ENCODE results near the gene CCDC141. TPM values are rescaled to one million over a fixed set of nuclear protein-coding genes. Genes with fewer than 3 reads are reported as not detected.
A peak's percentile ranks its signal among the peaks of the same experiment; 100 is the strongest.

The CCDC141 gene
- total RNA-seq, 1 donor from 2014 or later, result 0.06 TPM

DNA sequence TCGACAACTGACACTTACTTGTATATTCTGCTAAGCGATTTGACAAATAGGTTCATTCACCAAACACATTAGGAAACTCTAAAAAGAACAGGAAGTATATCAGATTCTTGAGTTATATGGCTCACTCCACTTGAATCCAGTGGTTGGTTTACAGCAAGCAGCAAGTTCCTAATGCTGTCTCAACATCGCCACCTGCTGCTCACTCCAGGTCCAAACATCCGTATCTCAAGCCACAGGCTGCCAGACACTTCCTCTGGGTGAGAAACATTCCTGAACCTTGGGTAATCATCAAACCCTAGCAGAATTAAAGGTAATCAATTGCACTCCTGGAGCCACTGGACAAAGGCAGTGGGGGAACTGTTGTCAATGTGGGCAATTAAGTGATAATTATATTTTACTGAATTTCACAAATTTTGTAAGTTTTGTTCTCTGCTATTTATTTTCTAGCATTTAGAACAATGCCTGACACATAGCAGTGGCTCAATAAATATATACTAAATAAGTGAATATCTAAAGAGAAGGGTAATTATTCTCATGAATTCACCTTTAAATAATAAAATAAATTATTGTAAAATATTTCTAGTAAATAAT is 135.6 kb downstream of the CCDC141 start:
- peak; percentile 80 for DNase-seq (ENCODE audit: extremely low read depth, low read depth, low spot score)

DNA sequence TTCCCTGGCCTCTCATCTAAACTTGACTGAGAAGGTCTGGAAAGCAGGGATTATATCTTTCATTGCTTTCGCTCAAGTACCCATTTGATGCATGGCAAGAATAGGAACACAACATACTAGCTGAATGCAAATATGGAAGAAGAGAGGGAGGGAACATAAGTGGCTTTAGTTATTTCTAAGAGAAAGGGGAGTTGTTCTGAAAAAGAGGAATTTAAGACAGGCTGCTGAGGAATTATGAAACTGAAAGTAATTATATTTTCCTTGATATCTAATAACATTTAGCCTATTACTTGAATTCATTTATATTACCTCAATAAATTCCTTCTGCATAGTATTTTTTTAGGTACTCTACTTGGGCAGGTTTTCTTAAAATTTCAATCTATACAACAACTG is 136.9 kb downstream of the CCDC141 start:
- DNase-seq (ENCODE audit: extremely low read depth, low read depth, low spot score), result no peak

DNA sequence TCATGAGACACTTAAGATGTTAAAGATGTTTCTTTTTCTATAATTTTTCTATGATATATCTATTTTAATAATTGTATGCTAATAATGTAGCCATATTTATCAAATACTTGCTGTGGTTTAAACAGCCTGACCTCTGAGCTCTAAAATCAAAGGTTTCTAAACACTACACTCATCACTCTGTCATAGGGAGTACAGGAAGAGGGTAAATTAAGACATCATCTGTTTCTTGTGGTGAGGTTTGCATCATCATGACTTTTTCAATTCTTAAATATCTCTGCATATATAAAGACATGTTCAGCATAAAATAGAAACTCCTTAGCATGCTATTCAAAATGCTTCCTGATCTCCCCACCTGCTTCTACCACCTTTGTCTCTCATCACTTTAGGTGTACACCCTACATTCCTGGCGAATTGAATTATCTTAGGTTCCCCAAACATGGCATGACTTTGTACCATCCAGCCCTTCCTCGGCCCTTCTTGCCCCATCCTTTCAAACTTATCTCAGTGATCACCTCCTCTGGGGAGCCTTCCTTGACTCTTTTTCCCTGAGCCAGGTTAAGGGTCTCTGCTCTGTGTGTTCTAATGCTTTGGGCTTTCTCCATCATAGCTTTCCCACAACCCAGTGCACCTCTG is 137.4 kb downstream of the CCDC141 start:
- no peak for DNase-seq (ENCODE audit: extremely low read depth, low read depth, low spot score)

DNA sequence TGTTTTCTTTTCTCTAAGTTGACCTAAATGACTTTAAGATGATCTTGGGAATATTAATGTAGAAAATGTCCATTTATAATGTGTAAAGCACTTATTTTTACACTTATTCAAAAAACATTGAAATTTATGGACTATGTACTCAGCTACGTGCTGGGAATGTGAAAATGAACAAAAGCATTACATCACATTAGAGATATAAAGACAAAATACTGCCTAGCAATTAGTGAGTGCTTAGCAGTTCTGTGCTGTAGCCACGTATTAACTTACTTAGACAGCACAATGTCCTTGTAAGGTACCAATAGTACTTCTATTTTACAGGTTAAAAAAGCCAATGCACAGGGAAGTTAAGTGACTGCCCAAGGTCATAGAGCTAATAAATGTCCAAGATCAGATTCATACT is 138.9 kb downstream of the CCDC141 start:
- no peak for DNase-seq (ENCODE audit: extremely low read depth, low read depth, low spot score)

DNA sequence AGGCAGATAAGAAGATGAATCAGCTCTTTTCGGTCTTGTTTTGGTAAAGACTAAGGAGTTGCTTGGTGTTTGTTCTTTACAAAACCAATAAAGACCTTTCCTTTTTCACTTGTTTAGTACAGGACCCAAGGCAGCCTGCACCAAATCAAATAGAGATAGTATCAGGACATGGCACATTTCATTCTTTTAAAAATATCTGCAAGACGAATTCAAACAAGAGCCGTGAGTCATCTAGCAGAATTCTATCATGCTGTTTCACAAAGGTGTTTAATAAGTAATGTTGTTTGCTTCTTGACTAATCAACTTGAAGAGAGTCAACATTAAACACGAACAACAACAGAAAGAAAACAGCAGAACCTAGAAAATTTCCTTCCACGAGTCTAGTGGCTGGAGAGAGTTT is 139.9 kb downstream of the CCDC141 start:
- no peak for DNase-seq (ENCODE audit: extremely low read depth, low read depth, low spot score)

DNA sequence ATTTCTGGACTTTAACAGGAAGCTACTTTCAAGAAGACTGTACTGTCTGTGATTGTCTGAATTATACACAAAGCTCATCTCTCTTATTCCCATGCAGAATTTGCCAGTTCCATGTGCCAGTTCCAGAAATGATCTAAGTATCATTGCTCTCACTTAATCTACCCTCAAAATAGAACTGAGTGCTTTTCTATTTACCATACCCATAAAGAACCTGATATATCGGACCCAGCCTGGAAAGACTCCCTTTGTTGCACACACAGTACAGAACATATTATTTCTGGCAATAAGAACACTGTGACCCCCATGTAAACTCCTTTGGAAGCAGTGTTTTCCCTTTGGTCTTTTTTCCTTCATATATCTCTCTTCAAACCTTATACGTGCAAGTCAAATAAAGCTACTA is 140.4 kb downstream of the CCDC141 start:
- DNase-seq (ENCODE audit: extremely low read depth, low read depth, low spot score), result no peak

DNA sequence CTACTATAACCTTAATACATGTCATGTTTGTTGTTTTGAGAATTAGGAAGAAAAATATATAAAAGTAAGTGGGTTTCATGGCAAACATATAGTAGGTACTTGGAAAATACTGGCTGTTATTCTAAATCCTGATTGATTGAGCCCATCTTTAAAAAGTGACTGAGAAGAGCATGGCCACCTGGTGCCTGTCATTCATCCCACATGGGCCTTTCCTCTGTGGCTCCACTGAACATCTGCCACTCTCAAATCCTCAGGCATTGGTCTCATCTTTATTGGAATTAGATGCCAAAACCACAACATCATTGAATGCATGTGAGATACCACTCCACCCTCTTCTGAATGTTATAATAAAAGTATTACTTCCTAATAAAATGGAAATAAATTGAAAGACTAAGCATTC is 141.1 kb downstream of the CCDC141 start:
- no peak for DNase-seq (ENCODE audit: extremely low read depth, low read depth, low spot score)

DNA sequence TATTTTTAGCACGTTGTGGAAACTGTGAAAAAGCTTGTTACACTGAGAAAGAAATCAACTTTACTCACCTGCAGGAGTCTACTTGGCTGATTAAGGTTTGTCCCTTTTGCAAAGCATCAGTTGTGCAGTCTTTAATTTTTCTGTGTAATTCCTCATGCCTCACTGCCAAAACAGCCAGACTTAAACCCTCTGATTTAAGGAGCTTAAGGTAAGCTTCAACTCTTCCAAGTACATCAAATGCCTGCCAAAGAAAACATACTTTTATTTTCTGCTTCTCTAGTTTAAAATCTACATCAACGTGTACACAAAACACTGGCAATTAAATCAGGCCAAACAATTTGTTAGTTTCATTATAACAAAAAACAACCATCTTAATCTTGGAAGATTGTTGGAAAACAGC is 144.7 kb downstream of the CCDC141 start:
- DNase-seq (ENCODE audit: extremely low read depth, low read depth, low spot score), result no peak

DNA sequence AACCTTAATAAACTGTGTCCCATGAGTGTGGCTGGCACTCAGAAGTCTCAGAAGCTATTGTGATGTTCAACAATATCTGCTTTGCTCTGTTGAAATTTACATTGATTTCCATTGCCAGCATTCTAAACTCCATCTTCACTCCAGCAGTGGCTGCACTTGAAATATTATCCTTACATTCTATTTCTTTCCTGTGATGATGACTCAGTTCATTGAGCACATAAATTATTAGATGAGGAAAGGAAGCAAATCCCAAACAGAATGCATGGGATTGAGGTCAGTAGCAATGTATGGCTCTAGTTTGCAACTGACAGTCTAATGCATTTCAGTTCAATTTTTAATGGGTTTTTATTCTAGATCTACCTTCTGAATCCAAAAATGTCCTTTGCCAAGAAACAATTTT is 150.3 kb downstream of the CCDC141 start:
- no peak for DNase-seq (ENCODE audit: extremely low read depth, low read depth, low spot score)

DNA sequence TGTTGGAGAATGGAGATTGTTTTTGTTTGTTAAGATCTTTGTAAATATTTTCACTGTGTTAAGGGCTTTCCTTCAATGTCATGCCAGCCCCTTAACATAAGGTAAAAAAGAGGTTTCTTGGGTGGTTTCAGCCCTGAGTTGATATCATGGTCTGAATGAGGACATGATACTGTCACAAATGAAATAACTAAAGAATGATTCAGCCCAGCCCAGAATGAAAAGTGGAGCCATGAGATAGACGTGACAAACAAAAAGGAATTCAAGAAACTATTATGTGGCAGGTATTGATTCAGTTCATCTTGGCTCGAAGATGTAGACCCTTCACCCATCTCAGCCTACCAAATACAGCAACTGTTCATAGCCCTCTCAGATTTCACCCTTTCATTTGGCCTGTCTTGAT is 154.1 kb downstream of the CCDC141 start:
- no peak for DNase-seq (ENCODE audit: extremely low read depth, low read depth, low spot score)

DNA sequence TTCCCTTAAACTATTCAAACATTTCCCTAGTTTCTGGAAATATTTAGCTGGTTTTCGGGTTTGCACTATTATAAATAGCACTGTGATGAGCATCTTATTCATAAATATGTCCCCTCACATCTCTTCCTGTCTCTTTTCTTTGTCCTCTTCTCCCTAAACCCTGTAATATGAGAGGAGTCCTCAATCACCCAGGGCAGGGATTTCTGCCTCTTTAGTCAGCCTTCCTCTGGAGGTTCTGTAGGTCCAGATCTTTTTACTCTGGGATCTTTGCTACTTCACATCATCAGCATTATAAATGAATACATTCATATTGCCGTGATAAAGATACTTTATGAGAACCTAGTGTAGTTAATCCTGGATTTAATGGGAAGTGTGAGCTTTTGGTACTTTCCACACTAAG is 154.8 kb downstream of the CCDC141 start:
- no peak for DNase-seq (ENCODE audit: extremely low read depth, low read depth, low spot score)

DNA sequence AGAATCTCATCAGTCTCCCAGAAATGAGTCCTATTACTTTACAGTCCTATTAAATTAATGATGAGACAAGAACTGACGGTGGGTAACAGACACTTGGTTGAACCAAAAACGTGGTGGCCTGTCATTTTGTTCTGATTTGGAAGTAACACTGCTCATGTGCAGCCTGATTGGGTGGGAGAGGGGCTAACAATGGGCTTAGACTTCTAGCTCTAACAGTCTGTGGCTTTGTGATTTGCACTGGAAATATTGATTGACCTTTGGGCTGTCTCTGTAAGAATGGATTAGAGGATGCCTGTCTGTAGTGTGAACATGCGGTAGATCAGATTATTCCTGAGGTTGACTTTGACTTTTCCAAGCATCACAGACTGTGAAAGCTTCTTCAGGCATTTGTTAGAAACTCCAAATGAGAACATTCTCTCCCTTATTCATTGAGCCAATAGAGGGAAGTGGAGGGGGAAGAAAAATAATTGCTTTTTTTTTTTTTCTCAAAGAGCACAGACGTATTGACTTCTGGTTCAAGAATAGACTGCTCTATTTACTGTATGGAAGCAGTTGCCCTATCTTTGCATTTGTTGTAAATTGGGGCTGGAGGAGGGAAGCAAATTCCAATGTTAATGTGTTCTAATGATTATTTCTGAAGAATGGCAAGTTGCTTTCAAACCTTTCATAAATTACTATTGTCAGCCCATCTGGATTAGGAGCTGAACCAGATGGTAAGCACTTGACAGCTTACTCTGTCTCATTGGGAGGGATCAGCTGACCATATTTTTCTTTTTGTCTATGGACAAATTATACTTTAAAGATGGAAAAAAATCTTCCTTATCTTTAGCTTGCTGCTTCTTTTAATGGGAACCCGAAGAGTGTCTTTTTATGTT is 156.9 kb downstream of the CCDC141 start:
- DNase-seq (ENCODE audit: extremely low read depth, low read depth, low spot score), result no peak

DNA sequence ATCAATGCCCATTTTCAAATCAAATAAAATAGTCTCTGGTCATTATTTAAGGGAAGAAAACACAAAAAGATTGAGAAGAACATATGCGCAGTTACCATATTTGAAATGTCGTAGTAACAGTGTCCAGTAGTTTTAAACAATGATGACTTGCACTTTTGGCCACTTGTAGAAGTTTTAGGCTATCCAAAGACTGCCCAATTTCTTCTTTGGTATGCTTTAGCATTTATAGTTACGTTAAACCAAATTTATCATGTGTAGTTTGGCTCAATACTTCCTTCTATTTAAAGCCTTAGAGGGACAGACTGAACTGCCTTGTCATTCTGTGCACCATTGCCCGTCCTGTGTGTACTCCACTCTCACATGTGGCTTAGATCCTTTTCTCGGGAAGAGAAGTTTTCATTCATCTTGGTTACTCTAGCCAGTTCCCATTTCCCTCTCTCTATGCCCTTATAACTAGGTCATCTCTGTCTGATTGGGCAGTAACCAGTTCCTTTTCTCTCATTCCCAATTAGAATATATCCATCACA is 157.9 kb downstream of the CCDC141 start:
- no peak for DNase-seq (ENCODE audit: extremely low read depth, low read depth, low spot score)

DNA sequence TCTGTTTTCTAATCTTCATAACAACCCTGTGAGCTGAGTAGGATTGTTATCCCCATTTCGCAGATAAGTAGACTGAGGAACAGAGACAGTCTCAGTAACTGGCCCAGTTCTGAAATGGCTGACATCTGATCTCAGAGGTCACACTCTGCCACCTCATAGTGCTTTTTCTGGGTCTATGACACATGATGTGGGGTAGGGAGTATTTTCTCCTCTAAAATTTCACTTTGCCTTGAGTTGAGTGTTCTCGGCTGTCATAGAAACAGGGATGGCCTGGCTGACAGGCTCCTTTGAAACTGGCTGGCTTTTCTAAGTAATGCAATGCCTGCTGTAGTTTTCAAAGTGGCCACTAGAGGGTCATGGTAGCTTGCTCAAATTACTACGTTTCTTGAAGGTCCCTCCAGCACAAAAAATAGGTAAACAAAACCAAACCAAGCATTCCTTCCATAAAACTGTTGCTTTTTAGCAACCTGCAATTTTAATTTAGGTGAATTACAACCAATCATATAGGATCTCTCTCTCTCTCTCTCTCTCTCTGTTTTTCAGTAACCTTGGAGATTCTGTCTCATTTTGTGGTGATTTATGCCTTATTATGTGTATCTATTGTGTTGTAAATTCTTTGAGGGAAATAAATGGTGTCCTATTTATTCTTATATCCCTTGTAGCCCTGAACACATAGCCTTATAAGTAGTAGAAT is 158.5 kb downstream of the CCDC141 start:
- DNase-seq (ENCODE audit: extremely low read depth, low read depth, low spot score), result peak; percentile 66

DNA sequence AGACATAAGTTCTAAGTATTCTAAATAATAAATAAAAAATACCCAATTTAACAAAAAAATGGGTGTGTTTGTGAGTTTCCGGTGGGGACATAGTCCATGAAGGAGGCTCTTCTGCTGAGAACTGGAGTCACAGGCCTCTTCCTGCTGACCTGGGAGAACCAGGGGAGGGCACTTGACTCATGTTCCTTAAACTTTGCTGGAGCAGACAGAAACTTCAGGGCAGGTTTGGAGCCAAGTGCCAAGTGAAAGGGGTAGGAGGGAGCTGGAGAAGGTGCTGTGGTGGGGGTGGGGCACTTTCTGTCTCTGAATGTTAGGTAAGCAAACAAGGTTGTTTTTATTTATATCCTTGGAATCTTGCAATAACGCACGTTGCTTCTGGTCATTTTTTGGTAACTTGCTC is 163.9 kb downstream of the CCDC141 start:
- DNase-seq (ENCODE audit: extremely low read depth, low read depth, low spot score), result no peak

DNA sequence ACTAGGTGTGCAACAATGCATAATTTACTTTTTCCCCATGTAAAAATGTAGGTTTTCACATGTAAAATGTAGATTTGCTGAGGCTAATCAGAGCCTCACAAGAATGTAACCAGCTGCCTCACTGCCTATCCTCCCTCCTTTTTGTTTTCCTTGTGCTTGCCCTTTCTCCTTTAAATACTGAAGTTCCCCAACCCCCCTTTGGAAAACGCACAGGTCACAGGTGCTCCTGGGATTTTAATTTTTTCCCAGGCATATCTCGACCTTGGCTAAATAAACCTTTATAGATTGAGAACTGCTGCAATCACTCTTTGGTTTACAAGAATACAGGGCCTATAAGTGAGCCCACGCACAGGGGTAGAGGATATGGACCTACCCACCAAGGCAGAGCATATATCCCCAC is 165.5 kb downstream of the CCDC141 start:
- no peak for DNase-seq (ENCODE audit: extremely low read depth, low read depth, low spot score)

DNA sequence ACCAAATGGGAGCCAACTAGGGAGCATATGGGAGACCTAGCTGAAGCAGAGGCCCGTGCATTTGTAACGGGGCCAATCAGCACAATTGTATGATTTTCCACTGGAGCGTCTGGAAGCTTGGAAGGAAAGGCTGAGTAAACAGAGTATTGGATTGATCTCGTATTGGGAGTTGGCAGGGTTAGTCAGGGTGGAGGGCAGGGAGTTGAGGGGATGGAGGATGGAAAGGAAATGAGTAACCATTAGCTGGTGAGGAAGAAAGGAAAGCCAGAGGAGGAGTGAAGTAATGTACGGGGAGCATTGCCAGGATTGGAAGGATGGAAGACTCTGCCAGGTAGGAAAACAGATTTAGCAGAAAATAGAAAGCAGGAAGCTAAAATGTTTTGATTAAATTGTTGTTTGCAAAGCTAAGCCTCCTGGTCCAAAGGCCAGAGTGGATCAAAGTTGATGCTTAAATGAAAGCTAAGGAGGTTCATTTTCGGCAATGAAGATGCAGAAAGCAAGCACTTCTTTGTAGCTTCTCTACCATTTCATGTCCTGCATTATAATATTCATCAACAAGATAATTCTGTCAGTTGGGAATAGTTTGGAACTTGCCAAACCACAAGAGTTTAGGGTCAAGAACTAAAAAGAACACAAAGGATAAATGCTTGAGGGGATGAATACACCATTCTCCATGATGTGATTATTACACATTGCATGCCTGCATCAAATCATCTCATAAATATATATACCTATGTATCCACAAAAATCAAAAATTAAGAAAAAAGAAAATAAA is 167.1 kb downstream of the CCDC141 start:
- no peak for DNase-seq (ENCODE audit: extremely low read depth, low read depth, low spot score)

DNA sequence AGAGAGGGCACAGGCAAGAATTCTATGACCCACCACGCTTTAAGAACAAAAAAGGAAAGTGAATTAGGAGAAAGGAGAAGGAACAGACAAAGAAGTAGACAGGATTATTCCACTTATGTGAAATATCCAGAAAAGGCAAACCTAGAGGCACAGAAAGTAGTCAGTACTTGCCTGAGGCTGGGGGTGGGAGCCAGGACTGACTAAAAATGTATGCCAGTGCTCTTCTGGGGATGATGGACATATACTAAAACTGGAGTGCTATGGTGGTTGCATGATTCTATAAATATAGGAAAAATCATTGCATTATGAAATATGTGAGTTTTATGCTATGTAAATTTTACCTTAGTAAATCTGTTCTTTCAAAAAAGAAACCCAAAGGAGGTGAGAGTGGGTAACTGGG is 168.9 kb downstream of the CCDC141 start:
- DNase-seq (ENCODE audit: extremely low read depth, low read depth, low spot score), result no peak

DNA sequence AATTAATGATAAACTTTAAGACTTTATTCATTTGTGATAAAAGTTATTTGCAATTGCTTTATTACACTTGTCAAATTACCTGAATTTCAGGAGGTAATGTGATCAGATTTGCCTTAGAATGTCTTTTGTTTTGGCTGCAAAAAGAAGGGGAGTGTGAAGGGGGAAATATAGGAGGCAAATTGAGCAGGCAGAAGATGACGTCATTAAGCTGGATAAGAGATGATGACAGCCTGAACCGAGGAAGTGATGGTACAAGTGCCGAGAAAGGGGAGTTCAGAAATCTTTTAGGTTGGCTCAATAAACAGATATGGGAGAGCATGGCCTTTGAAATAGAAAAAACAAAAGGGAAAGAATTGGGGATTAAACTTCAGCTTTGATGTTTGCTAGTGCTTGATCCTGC is 169.7 kb downstream of the CCDC141 start:
- no peak for DNase-seq (ENCODE audit: extremely low read depth, low read depth, low spot score)

DNA sequence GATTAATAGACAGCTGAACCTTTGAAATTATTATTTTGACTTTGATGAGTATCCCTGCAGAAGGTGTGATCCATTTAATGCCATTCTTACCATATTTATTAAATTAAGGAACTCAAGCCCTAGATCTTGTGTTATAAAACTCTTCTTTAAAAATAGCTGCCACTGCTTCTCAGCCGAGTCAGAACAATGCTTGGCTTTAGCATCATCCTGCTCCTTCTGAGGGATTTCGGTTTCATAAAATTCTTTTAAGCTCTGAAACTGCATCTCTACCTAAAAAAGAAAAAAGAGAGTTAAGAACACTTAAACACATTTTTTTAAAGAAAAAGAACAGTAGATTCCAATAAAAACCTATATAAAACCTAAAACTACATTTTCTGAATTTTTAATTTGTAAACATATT is 172.1 kb downstream of the CCDC141 start:
- no peak for DNase-seq (ENCODE audit: extremely low read depth, low read depth, low spot score)

All from glomerular endothelial cell (primary cell).